Thyroid gland (tissue), 4 donors: ENCODE measurements around the gene PEDS1.

Experiments
- CTCF ChIP-seq, 6 experiments: fragments of 200-600 bp in 3 of 6; fragments of 450-650 bp in 3 of 6; sonication (generic) in 3 of 6; IDR thresholded peaks; one replicate each; pipeline ENCODE4 v1.5.1; 2016 to 2019; ENCODE audit warnings: antibody characterized with exemption in 6 of 6, mild to moderate bottlenecking in 2 of 6, inconsistent platforms in 1 of 6, moderate library complexity in 1 of 6
- POLR2A ChIP-seq, 2 donors: fragments of 450-650 bp; IDR thresholded peaks; one replicate each; pipeline ENCODE4 v1.6.1; 2017; ENCODE audit warnings: antibody characterized with exemption in 2 of 2, mild to moderate bottlenecking in 2 of 2, moderate library complexity in 1 of 2

GRCh38 chr20:50149481-50150254, 3.9 kb downstream of the PEDS1 start:
- no peak for TF ChIP-seq POLR2A (IDR thresholded peaks at IDR 0.05)
- no peak for TF ChIP-seq CTCF (IDR thresholded peaks at IDR 0.05)
